G401 (cell line): ENCODE data around the gene ZNF628. TPM values are rescaled to one million over a fixed set of nuclear protein-coding genes. Genes with fewer than 3 reads are reported as not detected.

Experiments used
- DNase-seq: peaks from one replicate; pipeline ENCODE4 v3.0.0-alpha.2; 2015; ENCODE audit warnings: low spot score
- in situ Hi-C: cut with HindIII; loops from 2 replicates; pipeline ENCODE4 v1.10.0; 2016; ENCODE audit warnings: low sequenced_read_pairs, mixed read lengths
- total RNA-seq: library from RNA; depleted of rRNA; stranded (reverse); fragments of >200 nt; shearing (Covaris generic); gene quantifications from 2 replicates; pipeline ENCODE4 v1.2.3, GENCODE V29; 2014

Gene ZNF628
- total RNA-seq, 1 experiment from 2014 or later: 13.3 TPM

DNA sequence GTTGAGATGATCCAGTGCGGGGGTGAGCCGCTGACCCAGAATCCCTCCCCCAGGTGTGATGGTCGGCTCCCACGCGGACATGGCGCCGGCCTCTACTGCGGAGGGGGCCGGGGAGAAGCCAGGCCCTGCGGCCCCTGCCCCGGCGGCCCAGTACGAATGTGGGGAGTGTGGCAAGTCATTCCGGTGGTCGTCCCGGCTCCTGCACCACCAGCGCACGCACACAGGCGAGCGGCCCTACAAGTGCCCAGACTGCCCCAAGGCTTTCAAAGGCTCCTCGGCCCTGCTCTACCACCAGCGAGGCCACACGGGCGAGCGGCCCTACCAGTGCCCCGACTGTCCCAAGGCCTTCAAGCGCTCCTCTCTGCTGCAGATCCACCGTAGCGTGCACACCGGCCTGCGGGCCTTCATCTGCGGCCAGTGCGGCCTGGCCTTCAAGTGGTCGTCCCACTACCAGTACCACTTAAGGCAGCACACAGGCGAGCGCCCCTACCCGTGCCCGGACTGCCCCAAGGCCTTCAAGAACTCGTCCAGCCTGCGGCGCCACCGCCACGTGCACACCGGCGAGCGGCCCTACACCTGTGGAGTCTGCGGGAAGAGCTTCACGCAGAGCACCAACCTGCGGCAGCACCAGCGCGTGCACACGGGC, 4.9 kb downstream of the ZNF628 start:
- no peak for DNase-seq
- in situ Hi-C loops: no loop called here

GRCh38 chr19:55481794-55482155, 5.4 kb downstream of the ZNF628 start:
- no peak for DNase-seq
- in situ Hi-C loops: no loop called here

GRCh38 chr19:55482156-55482961, 5.9 kb downstream of the ZNF628 start:
- in situ Hi-C loops: no loop called here
- no peak for DNase-seq

DNA sequence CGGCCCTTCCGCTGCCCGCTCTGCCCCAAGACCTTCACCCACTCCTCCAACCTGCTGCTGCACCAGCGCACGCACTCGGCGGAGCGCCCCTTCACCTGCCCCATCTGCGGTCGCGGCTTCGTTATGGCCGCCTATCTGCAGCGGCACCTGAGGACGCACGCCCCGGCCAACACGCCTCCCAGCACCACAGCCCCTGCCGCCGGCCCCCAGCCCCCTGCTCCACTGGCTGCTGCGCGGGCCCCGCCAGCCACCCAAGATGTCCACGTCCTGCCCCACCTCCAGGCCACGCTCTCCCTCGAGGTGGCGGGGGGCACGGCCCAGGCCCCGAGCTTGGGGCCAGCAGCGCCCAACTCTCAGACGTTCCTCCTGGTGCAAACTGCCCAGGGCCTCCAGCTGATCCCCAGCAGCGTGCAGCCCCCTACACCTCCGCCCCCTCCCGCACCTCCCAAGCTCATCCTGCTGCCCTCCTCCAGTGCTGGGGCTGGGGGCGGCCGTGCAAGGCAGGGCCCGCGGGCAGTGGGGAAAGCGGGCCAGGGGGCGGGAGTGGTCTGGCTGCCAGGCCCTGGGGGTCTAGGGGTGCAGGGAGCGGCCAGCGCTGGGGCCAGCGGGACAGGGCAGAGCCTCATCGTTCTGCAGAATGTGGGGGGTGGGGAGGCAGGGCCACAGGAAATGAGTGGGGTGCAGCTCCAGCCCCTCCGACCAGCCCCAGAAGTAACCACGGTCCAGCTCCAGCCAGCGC, 6.7 kb downstream of the ZNF628 start:
- in situ Hi-C loops: no loop called here
- DNase-seq: no peak

GRCh38 chr19:55483706-55484592, 7.5 kb downstream of the ZNF628 start:
- no peak for DNase-seq
- in situ Hi-C loops: no loop called here

DNA sequence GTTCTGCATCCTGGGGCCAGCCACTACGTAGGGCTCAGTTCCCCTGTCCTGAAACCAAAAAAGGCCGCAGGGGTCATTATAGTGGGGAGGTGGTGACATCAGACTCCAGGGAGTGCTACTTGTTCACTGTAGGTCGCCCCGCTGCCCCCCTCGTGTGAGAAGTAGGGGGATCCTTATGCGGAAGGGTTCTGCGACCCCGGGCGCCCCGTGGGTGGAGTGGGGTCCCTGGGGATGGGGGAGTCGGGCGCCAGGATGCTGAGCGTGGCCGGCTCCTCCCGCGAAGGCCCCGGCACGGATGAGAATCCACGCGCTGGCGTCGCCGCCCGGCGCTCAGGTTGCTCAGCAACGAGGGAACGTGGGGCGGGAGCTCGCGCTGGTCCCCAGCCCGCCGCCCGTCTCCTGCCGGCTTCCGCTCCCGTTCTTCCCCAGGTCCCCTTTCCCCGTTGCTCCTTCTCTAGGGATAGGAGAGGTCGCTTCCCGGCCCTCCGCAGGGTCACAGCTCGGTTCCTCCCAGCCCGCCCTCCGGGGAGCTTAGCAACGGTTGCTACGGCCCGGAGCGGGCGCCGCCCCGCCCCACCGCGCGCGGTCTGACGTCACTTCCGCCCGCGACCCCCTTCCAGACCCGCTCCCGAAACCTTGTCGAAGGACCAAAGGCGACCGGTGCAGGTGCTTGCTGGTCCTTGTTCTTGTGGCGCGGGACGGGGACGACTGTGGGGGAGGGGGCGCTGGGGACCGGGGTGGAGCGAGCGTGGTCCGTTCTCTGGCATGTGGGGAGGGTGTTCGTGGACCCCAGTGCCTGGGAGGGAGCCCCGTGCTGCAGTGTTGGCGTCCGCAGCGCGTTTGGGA, 8.4 kb downstream of the ZNF628 start, which contains the start of gene NAT14:
Gene NAT14, plus strand, starts transcription at position 596 of the 846 bp plus-strand sequence. CDS start 521 bp downstream, outside the sequence.
- in situ Hi-C loops: no loop called here
- peak; percentile 58 for DNase-seq

DNA sequence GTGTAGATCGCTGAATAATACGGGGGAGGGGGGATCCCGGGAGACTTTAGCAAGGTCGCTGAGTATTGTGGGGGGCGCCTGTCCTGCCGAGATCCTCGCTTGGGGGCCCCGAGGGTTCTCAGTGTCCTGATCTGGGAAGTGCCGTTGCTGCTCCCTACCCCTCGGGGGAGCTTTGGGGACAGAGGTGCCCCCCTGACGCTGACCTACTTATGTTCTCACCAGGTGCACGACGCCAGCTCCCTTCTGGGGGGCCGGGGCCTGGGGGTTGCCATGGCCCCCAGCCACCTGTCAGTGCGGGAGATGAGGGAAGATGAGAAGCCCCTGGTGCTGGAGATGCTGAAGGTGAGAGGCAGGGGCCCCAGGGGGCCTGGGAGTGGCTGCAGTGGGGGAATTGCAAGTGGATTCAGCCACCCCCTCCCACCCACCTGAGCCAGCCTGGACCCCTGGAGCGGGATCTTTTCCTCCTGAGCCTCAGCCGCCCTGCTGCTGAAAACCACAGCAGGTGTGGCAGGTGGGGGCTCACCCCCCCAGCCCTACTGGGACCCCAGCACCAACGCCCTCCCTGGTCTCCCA, 9.1 kb downstream of the ZNF628 start:
- peak; percentile 23 for DNase-seq
- in situ Hi-C loops: no loop called here

GRCh38 chr19:55486043-55486970, 9.9 kb downstream of the ZNF628 start:
- in situ Hi-C loops: no loop called here
- DNase-seq: peak; percentile 56

DNA sequence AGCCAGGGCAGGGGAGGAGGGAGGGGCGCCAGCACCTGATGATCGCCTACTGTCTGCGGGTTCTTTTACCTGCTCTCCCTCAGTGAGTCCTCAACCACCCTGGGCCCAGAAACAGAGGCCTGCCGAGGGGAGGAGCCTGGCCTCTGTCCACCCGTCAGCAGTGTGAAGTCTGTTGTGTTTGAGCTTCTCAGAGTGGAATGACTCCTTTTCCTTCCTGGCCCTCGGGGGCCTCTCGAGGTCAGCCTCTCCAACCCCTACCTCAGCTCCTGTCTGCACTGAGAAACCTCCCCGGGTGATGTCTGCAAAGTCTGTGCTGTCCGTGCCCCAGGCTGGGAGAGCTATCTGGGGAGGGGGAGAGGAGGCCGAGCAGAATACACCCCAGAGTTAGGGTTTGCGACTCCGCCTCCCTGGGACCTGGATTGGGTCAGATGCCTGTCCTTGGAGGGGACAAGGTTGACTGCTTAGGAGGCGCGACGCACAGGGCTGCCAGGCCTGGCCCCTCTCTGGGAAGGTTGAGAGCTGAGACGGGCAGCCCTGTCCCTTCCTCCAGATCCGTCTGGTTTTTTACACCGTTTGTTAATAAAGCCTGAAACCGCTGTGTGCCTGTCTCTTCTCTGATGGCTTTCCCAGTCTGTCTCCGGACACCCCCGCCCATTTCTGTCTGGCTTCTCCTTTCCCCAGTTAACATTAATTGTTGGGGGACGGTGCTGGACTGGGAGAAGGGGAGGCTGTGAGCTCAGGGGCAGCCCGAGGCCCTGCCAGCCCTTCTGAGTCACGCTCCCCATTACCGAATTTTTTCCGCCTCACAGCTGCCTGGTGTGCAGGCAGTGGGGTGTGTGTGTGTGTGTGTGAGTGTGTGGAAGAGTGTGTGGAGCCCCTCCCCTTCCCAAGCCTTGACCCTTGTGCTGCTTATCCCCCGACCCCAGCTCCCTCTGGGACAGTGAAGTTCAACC, 10.8 kb downstream of the ZNF628 start:
- in situ Hi-C loops: no loop called here
- peak; percentile 75 for DNase-seq

GRCh38 chr19:55487924-55488687, 11.7 kb downstream of the ZNF628 start, which contains the start of gene SSC5D:
Gene SSC5D, plus strand, starts transcription at chr19:55488436. Its CDS starts 154 bp downstream, at chr19:55488590.
- peak; percentile 41 for DNase-seq
- in situ Hi-C loops: no loop called here

DNA sequence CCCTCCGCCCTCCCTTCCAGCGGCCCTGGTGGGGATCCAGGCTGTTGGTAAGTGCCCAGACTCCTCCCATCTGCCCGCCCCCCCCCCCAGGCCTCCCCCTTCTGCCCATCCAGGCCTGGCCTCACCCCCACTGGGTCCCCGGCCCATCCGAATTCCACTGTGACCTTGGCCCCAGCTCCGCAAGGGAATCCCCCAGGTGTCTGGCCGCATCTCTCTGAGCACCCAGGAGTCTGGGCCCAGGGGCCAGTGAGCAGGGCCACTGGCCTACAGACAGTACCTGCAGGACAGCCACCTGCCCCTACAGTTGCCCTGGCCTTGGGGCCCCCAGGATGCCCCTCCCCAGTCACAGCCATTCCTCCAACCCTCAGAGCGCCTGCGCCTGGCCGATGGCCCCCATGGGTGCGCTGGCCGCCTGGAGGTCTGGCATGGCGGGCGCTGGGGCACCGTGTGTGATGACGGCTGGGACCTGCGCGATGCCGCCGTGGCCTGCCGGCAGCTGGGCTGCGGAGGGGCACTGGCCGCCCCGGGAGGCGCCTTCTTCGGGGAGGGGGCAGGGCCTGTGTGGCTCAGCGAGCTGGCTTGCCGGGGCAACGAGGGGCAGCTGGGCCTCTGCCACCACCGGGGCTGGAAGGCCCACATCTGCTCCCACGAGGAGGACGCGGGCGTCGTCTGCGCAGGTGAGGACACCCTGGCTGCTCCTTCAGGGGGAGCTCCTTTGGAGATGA, 12.7 kb downstream of the ZNF628 start:
- in situ Hi-C loops: no loop called here
- DNase-seq: peak; percentile 19

GRCh38 chr19:55489711-55490477, 13.5 kb downstream of the ZNF628 start:
- in situ Hi-C loops: no loop called here
- DNase-seq: no peak

DNA sequence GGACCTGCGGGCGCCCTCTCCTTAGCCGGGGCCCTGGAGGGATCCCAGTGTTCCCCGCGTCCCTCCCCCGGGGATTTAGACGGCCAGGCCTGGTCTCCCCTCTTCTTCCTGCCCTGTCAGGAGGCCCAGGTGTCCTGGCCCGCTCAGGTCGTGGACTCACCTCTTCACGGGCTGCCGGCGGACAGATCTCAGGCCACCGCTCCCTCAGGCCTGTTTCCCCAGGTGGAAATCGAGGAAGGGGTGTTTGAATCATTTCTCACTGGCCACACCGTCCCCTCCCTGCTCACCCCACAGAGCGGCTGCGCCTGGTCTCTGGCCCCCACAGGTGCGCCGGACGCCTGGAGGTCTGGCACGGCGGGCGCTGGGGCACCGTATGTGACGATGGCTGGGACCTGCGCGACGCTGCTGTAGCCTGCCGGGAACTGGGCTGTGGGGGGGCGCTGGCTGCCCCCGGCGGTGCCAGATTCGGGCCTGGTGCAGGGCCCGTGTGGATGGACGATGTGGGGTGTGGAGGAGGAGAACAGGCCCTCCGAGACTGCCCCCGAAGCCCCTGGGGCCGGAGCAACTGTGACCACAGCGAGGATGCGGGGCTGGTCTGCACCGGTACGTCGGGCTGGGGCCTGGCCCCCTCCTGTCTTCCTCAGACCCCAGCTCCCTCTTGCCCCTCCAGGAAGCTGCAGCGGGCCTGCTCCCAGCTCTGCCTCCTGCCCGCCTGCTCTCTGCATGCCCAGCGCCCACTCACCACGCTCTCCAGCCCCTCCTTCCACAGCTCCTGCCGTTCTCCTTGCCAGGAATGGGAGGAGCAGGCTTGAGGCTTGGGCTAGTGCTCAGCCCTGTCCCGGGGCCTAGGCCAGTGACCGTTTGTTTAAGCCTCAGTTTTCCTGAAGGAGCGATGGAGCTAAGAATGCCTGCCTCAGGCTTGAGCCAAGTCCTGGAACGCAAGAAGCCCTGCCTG, 14.3 kb downstream of the ZNF628 start:
- in situ Hi-C loops: no loop called here
- DNase-seq: no peak
